MCF 10A (cell line): Measurements from ENCODE around the gene ZFAND5. TPM values are rescaled to one million over a fixed set of nuclear protein-coding genes. Genes with fewer than 3 reads are reported as not detected.

Experiments used
- BruUV-seq: library from RNA; stranded (reverse); fragments of 400-500 nt; replicated peaks from 2 replicates; lab custom pipeline; 2021; lab: Mats Ljungman, UMichigan
- CTCF ChIA-PET: fragments of 300-600 bp; sonication (Branson Sonifier 250); formaldehyde crosslinking; extraction: SDS; loops from one replicate; lab custom pipeline; 2021; ENCODE audit warnings: antibody characterized with exemption, inconsistent platforms; lab: Yijun Ruan, JAX
- POLR2A ChIA-PET: fragments of 300-600, 350-650 bp; sonication (Branson Sonifier 250); formaldehyde crosslinking; extraction: SDS; loops from one replicate; lab custom pipeline; 2020; ENCODE audit warnings: antibody characterized with exemption, inconsistent platforms; lab: Yijun Ruan, JAX
- DNase-seq: peaks from one replicate; pipeline ENCODE4 v3.0.0-alpha.2; 2018; ENCODE audit not compliant: unreplicated experiment
- H3K27ac Mint-ChIP-seq: one replicate; pipeline ENCODE4 v1.8.0; 2022; ENCODE audit warnings: mild to moderate bottlenecking, low read depth, mixed read lengths; ENCODE audit not compliant: unreplicated experiment
- H3K27me3 Mint-ChIP-seq: one replicate; pipeline ENCODE4 v1.8.0; 2022; ENCODE audit warnings: mixed read lengths; ENCODE audit not compliant: insufficient read depth, unreplicated experiment
- H3K36me3 Mint-ChIP-seq: one replicate; pipeline ENCODE4 v1.8.0; 2022; ENCODE audit warnings: mild to moderate bottlenecking, moderate library complexity, mixed read lengths; ENCODE audit not compliant: insufficient read depth, unreplicated experiment
- H3K4me1 Mint-ChIP-seq: one replicate; pipeline ENCODE4 v1.8.0; 2022; ENCODE audit warnings: mixed read lengths; ENCODE audit not compliant: insufficient read depth, unreplicated experiment
- H3K4me3 Mint-ChIP-seq: one replicate; pipeline ENCODE4 v1.8.0; 2022; ENCODE audit warnings: mild to moderate bottlenecking, moderate library complexity, mixed read lengths; ENCODE audit not compliant: unreplicated experiment
- H3K9me3 Mint-ChIP-seq: one replicate; pipeline ENCODE4 v1.8.0; 2022; ENCODE audit warnings: mixed read lengths; ENCODE audit not compliant: unreplicated experiment
- intact Hi-C: fragments of 100-400 bp; cut with micrococcal nuclease; formaldehyde crosslinking; loops from 2 replicates; pipeline ENCODE4 v1.14.1; 2022
- total RNA-seq: library from RNA; stranded (reverse); gene quantifications from 2 replicates; pipeline ENCODE4 v1.2.3, GENCODE V29; 2022
- TF ChIP-seq, protein P1 (sequence below): fragments of 200-600 bp; IDR thresholded peaks from one replicate; pipeline ENCODE4 v1.8.0; 2022; ENCODE audit warnings: antibody characterized with exemption, mild to moderate bottlenecking; ENCODE audit not compliant: unreplicated experiment

ZFAND5 gene
- total RNA-seq, 1 experiment from 2014 or later: 91.7 TPM

DNA sequence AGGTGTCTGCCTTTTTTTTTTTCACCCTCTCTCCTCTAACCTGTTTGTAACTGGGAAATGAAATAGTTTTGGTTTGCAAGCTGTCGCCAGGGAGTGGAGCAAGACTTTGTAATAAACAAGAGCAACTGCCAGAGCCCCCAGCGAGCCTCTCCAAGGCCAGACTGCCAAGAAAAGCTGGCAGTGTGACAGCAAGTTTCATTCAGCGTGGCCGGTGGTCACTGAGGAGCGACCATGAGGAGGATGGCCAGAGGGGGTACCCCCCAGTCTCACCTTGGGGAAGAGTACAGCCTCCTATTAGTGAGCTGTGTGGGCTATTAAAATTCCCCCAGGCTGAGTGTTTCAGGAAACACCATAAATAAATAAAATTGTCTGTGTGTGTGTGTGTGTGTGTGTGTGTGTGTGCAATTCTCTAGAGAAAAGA is 49.9 kb downstream of the ZFAND5 start:
- BruUV-seq: no TSS peak
- POLR2A ChIA-PET: interaction anchor here (1.0 to 2.9 kb wide), 5 partner anchors 10 to 50 kb away, joined by 3 to 11 read pairs (median 4); partner anchors contain the start of gene ZFAND5

DNA sequence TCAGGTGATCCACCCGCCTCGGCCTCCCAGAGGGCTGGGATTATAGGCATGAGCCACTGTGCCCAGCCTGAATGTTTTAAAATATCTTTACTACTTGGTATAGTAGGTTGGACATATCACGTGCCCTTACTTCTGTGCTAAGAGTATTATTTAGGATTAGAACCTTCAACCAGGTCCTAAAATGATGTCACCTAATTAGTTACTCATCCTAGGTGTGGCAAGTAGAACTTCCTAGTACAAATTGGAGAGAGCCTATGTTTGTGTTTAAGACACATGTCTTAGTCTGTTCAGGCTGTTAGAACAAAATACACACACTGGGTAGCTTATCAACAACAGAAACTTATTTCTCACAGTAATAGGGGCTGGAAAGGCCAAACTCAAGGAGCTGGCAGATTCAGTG is 51.5 kb downstream of the ZFAND5 start:
- H3K4me1 Mint-ChIP-seq: peaks cover 20% of the 10 kb centered on the region
- intact Hi-C loops: no loop called here
- no TSS peak for BruUV-seq
- no peak overlapping the region for H3K27ac Mint-ChIP-seq
- TF ChIP-seq, protein P1, sequence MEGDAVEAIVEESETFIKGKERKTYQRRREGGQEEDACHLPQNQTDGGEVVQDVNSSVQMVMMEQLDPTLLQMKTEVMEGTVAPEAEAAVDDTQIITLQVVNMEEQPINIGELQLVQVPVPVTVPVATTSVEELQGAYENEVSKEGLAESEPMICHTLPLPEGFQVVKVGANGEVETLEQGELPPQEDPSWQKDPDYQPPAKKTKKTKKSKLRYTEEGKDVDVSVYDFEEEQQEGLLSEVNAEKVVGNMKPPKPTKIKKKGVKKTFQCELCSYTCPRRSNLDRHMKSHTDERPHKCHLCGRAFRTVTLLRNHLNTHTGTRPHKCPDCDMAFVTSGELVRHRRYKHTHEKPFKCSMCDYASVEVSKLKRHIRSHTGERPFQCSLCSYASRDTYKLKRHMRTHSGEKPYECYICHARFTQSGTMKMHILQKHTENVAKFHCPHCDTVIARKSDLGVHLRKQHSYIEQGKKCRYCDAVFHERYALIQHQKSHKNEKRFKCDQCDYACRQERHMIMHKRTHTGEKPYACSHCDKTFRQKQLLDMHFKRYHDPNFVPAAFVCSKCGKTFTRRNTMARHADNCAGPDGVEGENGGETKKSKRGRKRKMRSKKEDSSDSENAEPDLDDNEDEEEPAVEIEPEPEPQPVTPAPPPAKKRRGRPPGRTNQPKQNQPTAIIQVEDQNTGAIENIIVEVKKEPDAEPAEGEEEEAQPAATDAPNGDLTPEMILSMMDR: no peak
- ChIA-PET CTCF (interaction anchor here (1.0 to 1.3 kb wide), 4 partner anchors 12 to 509 kb away, joined by 4 to 7 read pairs (median 5); no protein-coding TSS in a partner anchor), POLR2A (no interaction called here)
- H3K4me3 Mint-ChIP-seq: no peak overlapping the region
- H3K9me3 Mint-ChIP-seq: no peaks in the 10 kb centered on the region
- H3K27me3 Mint-ChIP-seq: no peaks in the 10 kb centered on the region
- no peak for DNase-seq
- H3K36me3 Mint-ChIP-seq: no peaks in the 10 kb centered on the region

More for the DNA sequence above, 49.9 kb downstream of the ZFAND5 start:
- Mint-ChIP-seq H3K27ac (peak overlapping the region; percentile 91), H3K4me3 (no peak overlapping the region), H3K27me3 (no peaks in the 10 kb centered on the region), H3K4me1 (peaks cover 20% of the 10 kb centered on the region), H3K9me3 (no peaks in the 10 kb centered on the region), H3K36me3 (no peaks in the 10 kb centered on the region)
- DNase-seq: peak; percentile 58
- intact Hi-C loops: no loop called here
- TF ChIP-seq, protein P1: no peak
- CTCF ChIA-PET: interaction anchor here (0.6 to 2.1 kb wide), 9 partner anchors 11 to 512 kb away, joined by 3 to 12 read pairs (median 3); no protein-coding TSS in a partner anchor

DNA sequence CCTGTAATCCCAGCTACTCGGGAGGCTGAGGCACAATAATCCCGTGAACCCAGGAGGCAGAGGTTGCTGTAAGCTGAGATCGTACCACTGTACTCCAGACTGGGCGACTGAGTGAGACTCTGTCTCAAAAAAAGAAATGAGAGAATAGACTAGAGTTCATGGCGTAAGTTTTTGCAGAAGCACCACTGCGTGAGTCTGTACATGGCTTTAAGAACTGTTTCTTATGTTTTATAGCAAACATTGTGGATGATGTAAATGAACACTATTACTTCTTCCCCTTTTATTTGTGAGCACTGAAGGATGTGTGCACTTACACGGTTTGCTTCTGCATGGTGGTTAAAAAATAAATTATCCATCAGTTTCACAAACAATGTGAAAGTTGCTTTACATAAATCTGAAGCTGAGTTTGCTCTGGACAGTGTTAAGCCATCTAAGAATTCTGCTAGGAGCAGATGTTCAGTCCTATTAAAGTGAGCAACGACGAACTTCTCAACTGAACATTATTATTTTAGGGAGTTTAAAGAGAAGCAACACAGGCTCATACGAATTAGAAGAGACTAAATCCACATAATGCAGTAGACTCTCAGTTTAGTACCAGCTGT is 52.5 kb downstream of the ZFAND5 start:
- BruUV-seq: no TSS peak
- CTCF ChIA-PET: interaction anchor here (0.6 to 1.3 kb wide), 3 partner anchors 19 to 711 kb away, joined by 4 to 6 read pairs (median 5); no protein-coding TSS in a partner anchor
- POLR2A ChIA-PET: no interaction called here
- Mint-ChIP-seq H3K4me3 (no peak overlapping the region), H3K4me1 (peaks cover 20% of the 10 kb centered on the region), H3K27me3 (no peaks in the 10 kb centered on the region), H3K9me3 (no peaks in the 10 kb centered on the region), H3K27ac (no peak overlapping the region), H3K36me3 (no peaks in the 10 kb centered on the region)
- no peak for DNase-seq
- intact Hi-C loops: no loop called here
- TF ChIP-seq, protein P1: no peak

DNA sequence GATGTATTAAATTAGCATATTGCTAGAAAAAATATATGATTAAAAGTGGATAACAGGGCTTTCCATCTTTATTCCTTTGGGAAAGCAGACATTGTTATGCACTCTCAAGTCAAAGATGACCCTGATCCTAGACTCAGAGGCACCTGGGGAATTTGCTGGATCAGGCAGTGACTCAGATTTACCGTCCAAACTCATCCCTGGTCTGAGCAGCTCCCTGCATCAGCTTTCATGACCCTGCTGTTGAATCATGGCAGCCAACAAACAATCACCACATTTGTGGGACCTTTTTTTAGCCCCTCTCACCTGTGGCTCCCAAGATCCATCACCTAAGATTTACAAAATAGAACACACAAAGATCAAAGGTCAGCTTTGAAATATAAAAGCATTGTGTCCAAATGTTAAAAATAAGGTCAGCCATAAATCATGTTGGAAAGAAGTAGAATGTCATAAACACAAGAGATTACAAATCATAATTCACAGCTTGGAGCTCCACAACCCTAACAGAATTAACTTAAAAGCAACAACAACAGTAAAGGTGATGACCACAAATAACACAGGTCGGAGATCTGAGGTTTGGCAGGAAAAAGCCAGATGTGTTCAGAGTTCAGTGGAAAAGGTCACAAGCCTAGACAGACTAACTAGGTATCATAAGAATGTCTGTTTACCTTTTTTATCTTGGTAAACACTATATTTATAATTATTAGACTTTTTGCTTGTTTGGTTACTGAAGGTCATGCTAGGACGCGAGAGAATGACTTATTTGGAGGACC is 55.5 kb downstream of the ZFAND5 start:
- TF ChIP-seq, protein P1: no peak
- H3K27ac Mint-ChIP-seq: no peak overlapping the region
- POLR2A ChIA-PET: no interaction called here

More for the DNA sequence above, 55.5 kb downstream of the ZFAND5 start:
- no peaks in the 10 kb centered on the region for H3K36me3 Mint-ChIP-seq
- BruUV-seq: no TSS peak
- no peaks in the 10 kb centered on the region for H3K9me3 Mint-ChIP-seq
- CTCF ChIA-PET: interaction anchor here (0.7 to 1.0 kb wide), 2 partner anchors 29 to 93 kb away, joined by 3 to 4 read pairs; no protein-coding TSS in a partner anchor
- DNase-seq: no peak
- no peak overlapping the region for H3K4me3 Mint-ChIP-seq
- intact Hi-C loops: no loop called here
- no peaks in the 10 kb centered on the region for H3K27me3 Mint-ChIP-seq
- H3K4me1 Mint-ChIP-seq: no peaks in the 10 kb centered on the region
